GM23248 (cell line): ENCODE data around the gene ARF6. TPM values are rescaled to one million over a fixed set of nuclear protein-coding genes. Genes with fewer than 3 reads are reported as not detected.
A peak's percentile ranks its signal among the peaks of the same experiment; 100 is the strongest.

Experiments used
- DNase-seq: peaks from one replicate; pipeline ENCODE4 v3.0.0-alpha.2; 2015
- H2AFZ ChIP-seq: fragments of 200-600 bp; sonication (generic); 2 replicates; pipeline ENCODE4 v1.6.1; 2016; ENCODE audit warnings: antibody characterized with exemption
- H3F3A ChIP-seq: fragments of 200-600 bp; sonication (generic); 2 replicates; pipeline ENCODE4 v1.6.1; 2016; ENCODE audit warnings: mild to moderate bottlenecking, antibody characterized with exemption, mixed run types; ENCODE audit not compliant: insufficient read depth
- H3K27ac ChIP-seq: fragments of 200-600 bp; sonication (generic); 2 replicates; pipeline ENCODE4 v1.5.1; 2016; ENCODE audit warnings: mild to moderate bottlenecking
- H3K27me3 ChIP-seq: fragments of 200-600 bp; sonication (generic); replicated peaks from 2 replicates; pipeline ENCODE4 v1.6.1; 2016; ENCODE audit warnings: mild to moderate bottlenecking; ENCODE audit not compliant: insufficient read depth
- H3K36me3 ChIP-seq: fragments of 200-600 bp; sonication (generic); 2 replicates; pipeline ENCODE4 v1.6.1; 2016; ENCODE audit warnings: low read depth, mild to moderate bottlenecking
- H3K4me1 ChIP-seq: fragments of 200-600 bp; sonication (generic); 2 replicates; pipeline ENCODE4 v1.6.1; 2016; ENCODE audit warnings: mild to moderate bottlenecking; ENCODE audit not compliant: insufficient read depth
- H3K4me2 ChIP-seq: fragments of 200-600 bp; sonication (generic); one replicate; pipeline ENCODE4 v1.6.1; 2016; ENCODE audit warnings: mild to moderate bottlenecking; ENCODE audit not compliant: unreplicated experiment
- H3K4me3 ChIP-seq: fragments of 200-600 bp; sonication (generic); 2 replicates; pipeline ENCODE4 v1.5.1; 2016; ENCODE audit warnings: mild to moderate bottlenecking
- H3K79me2 ChIP-seq: fragments of 200-600 bp; sonication (generic); 2 replicates; pipeline ENCODE4 v1.6.1; 2016; ENCODE audit warnings: mild to moderate bottlenecking; ENCODE audit not compliant: insufficient read depth
- H3K9ac ChIP-seq: fragments of 200-600 bp; sonication (generic); 2 replicates; pipeline ENCODE4 v1.6.1; 2016; ENCODE audit warnings: mild to moderate bottlenecking
- H3K9me2 ChIP-seq: fragments of 200-600 bp; sonication (generic); 2 replicates; pipeline ENCODE4 v1.6.1; 2016; ENCODE audit warnings: mixed run types, mild to moderate bottlenecking, moderate library complexity; ENCODE audit not compliant: insufficient read depth
- H3K9me3 ChIP-seq: fragments of 200-600 bp; sonication (generic); one replicate; pipeline ENCODE4 v1.6.1; 2017; ENCODE audit warnings: low read depth
- H4K20me1 ChIP-seq: fragments of 200-600 bp; sonication (generic); 2 replicates; pipeline ENCODE4 v1.6.0; 2016; ENCODE audit not compliant: insufficient read depth
- EZH2 ChIP-seq: fragments of 200-600 bp; sonication (generic); IDR thresholded peaks from 2 replicates; pipeline ENCODE4 v1.6.1; 2018; ENCODE audit warnings: antibody characterized with exemption, mild to moderate bottlenecking; ENCODE audit not compliant: insufficient read depth, poor library complexity, severe bottlenecking
- EZH2phosphoT487 ChIP-seq: fragments of 200-600 bp; sonication (generic); IDR thresholded peaks from 2 replicates; pipeline ENCODE4 v1.6.1; 2018; ENCODE audit warnings: antibody characterized with exemption, moderate library complexity, mild to moderate bottlenecking, low read depth; ENCODE audit not compliant: insufficient read depth
- WGBS, 2 experiments: methylation state at CpG; one replicate each; pipeline ENCODE4 v1.1.6; 2015 to 2017; ENCODE audit warnings: low lambda C conversion rate in 2 of 2, low coverage in 1 of 2; ENCODE audit errors: missing lambda C conversion rate in 2 of 2; 5-methylcytosine and 5-hydroxymethylcytosine counted together
- in situ Hi-C: fragments of 300-500 bp; cut with MboI; formaldehyde crosslinking; loops from 2 replicates; pipeline ENCODE4 v1.15.0; 2020
- polyA plus RNA-seq: library from polyadenylated mRNA; unstranded; fragments of >200 nt; fragmentation: Nextera tagmentation; extraction: Ambion mirVana; gene quantifications from 2 replicates; pipeline ENCODE4 v1.2.1, GENCODE V29; 2016
- total RNA-seq: library from RNA; depleted of rRNA; stranded (reverse); fragments of >200 nt; shearing (Covaris generic); gene quantifications from 2 replicates; pipeline ENCODE4 v1.2.3, GENCODE V29; 2014

ARF6 gene
- total and polyA plus RNA-seq, 2 experiments from 2014 or later, result 92.5 to 120 TPM

DNA sequence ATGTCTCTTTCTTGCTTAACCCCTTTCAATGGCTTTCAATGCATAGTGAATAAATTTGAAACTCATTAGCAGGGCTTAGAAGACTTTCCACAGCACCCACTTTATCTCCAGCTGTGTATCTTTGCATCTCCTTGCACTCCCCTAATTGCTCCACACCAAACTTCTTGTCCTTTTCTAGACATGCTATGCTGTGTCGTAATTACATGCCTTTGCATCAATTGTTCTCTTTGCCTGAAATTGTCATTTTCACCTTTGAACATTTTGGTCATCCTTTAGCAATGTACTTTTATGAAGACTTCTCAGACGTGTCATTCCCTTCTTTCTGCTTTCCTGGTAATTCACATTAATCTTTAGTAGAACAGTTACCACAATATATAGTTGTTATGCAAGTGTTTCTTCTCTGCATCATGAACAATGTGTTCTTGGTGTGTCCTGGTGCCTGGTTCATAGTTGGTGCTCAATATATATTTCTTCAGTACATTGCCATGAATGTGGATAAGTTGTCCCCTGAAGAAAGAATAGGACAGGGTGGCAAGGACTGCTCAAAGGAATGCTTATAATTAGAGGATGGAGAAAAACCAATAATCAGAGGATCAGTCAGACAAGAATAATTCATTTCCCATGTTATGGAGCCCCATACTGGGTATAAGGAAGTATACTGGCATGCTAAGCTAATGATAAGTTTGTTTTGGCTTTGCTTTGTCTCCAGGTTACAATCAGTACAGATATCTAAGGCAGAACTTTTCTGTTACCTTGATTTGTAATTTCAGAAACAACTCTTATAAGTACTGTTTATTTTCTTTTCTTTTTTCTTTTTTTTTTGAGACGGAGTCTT is 27.2 kb downstream of the ARF6 start:
- no peak overlapping the region for H3K27ac ChIP-seq
- H3F3A ChIP-seq, result 0 out of 2 replicates have a peak, but pooled peaks cover 7% of the 10 kb centered on the region
- H3K9ac ChIP-seq, result no peak overlapping the region
- 76 to 79% methylated on average over 3 of the region's 3 CpGs for WGBS, 2 experiments
- TF ChIP-seq EZH2phosphoT487 (no peak), EZH2 (no peak)
- H3K79me2 ChIP-seq, result no peaks in the 10 kb centered on the region
- no peaks in the 10 kb centered on the region for H3K9me3 ChIP-seq
- no peaks in the 10 kb centered on the region for H4K20me1 ChIP-seq
- H3K9me2 ChIP-seq, result no peaks in the 10 kb centered on the region
- H3K4me1 ChIP-seq, result peaks cover 7% of the 10 kb centered on the region
- H3K4me2 ChIP-seq, result no peak overlapping the region
- H3K4me3 ChIP-seq, result no peak overlapping the region
- H2AFZ ChIP-seq, result peak overlapping the region; percentile 26; the same call in 1 of the 2 replicates
- in situ Hi-C loops, result no loop called here
- DNase-seq, result no peak
- no peaks in the 10 kb centered on the region for H3K27me3 ChIP-seq
- no peaks in the 10 kb centered on the region for H3K36me3 ChIP-seq

DNA sequence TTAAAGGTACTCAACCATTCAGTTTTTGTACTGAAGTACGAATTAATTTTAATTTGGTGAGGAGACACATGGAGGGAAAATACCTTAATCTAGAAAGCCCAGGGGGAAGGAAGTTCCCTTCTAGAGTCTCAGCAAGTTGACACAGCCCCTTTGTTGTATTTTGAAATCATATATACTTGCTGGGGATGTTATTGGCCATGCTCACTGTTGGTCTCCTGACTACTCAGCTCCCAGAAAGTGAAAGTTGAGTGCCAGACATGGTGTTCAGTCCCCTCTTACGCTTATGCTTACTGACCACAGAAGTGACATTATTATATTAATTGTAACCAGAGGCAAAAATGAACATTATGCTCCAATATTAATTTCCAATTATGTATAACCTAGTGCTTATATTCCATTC is 28.1 kb downstream of the ARF6 start:
- no peaks in the 10 kb centered on the region for H3K9me3 ChIP-seq
- 0 out of 2 replicates have a peak, but pooled peaks cover 7% of the 10 kb centered on the region for H3F3A ChIP-seq
- H3K4me3 ChIP-seq, result no peak overlapping the region
- no peak overlapping the region for H3K9ac ChIP-seq
- TF ChIP-seq EZH2 (no peak), EZH2phosphoT487 (no peak)
- peaks cover 5% of the 10 kb centered on the region for H3K4me1 ChIP-seq
- H2AFZ ChIP-seq, result no peak overlapping the region
- in situ Hi-C loops, result no loop called here
- no peaks in the 10 kb centered on the region for H3K79me2 ChIP-seq
- WGBS, 2 experiments, result 75 to 88% methylated on average over 2 of the region's 2 CpGs
- no peak for DNase-seq
- no peak overlapping the region for H3K27ac ChIP-seq
- no peaks in the 10 kb centered on the region for H3K9me2 ChIP-seq
- no peaks in the 10 kb centered on the region for H4K20me1 ChIP-seq
- no peaks in the 10 kb centered on the region for H3K27me3 ChIP-seq
- H3K4me2 ChIP-seq, result no peak overlapping the region
- H3K36me3 ChIP-seq, result no peaks in the 10 kb centered on the region

DNA sequence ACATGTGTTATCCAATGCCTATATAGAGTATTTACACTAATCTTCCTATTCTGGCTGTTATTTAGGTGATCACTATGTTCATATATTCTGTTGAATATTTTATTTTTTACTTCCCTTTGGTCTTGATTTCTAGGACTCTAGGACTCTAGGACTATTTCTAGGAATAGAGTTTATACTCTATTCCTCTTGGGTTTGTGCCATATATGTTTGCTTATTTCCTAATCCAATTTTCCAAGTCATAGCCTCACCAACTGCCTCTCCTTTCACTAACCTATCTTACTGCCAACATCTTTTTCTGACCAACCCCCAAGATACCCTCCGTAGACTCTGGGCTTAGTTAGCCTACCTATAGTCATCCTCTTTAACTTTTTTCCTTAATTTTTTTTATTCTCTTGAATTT is 28.5 kb downstream of the ARF6 start:
- Histone ChIP-seq H3F3A (0 out of 2 replicates have a peak, but pooled peaks cover 7% of the 10 kb centered on the region), H3K9me2 (no peaks in the 10 kb centered on the region), H3K4me3 (no peak overlapping the region), H3K27me3 (no peaks in the 10 kb centered on the region), H2AFZ (no peak overlapping the region), H3K4me2 (no peak overlapping the region), H3K9me3 (no peaks in the 10 kb centered on the region), H3K36me3 (no peaks in the 10 kb centered on the region), H3K27ac (no peak overlapping the region), H3K79me2 (no peaks in the 10 kb centered on the region), H4K20me1 (no peaks in the 10 kb centered on the region), H3K4me1 (peaks cover 5% of the 10 kb centered on the region), H3K9ac (no peak overlapping the region)
- in situ Hi-C loops, result no loop called here
- no peak for DNase-seq
- TF ChIP-seq EZH2 (no peak), EZH2phosphoT487 (no peak)
- WGBS, 2 experiments, result 94 to 96% methylated on average over 1 of the region's 1 CpG

DNA sequence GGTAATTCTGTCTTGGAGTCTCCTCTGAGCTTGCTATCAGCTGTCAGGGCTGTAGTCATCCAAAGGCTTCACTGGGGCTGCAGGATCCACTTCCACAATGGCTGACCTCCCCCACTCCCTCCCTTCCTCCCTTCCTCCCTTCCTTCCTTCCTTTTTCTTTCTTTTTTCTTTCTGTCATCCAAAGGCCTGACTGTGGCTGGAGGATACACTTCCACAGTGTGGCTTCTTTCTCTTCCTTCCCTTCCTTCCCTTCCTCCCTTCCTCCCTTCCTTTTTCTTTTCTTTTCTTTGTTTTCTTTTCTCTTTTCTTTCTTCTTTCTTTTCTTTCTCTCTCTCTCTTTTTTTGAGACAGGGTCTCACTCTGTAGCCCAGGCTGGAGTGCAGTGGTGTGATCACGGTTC is 30.6 kb downstream of the ARF6 start:
- Histone ChIP-seq H3K4me2 (no peak overlapping the region), H3K9me2 (no peaks in the 10 kb centered on the region), H3K9me3 (no peaks in the 10 kb centered on the region), H3K36me3 (no peaks in the 10 kb centered on the region), H3K27ac (no peak overlapping the region), H3K9ac (no peak overlapping the region), H3K4me3 (no peak overlapping the region), H2AFZ (no peak overlapping the region), H3K79me2 (no peaks in the 10 kb centered on the region), H3F3A (0 out of 2 replicates have a peak, but pooled peaks cover 7% of the 10 kb centered on the region), H3K27me3 (no peaks in the 10 kb centered on the region), H4K20me1 (no peaks in the 10 kb centered on the region), H3K4me1 (peaks cover 5% of the 10 kb centered on the region)
- DNase-seq, result no peak
- WGBS, 2 experiments, result 91 to 100% methylated on average over 1 of the region's 1 CpG
- TF ChIP-seq EZH2phosphoT487 (no peak), EZH2 (no peak)
- in situ Hi-C loops, result no loop called here
